ENCODE data around the gene POGLUT2. TPM values are rescaled to one million over a fixed set of nuclear protein-coding genes. Genes with fewer than 3 reads are reported as not detected.
A peak's percentile ranks its signal among the peaks of the same experiment; 100 is the strongest.
"Not testable (repeated sequence)": the region's sequence is repeated elsewhere in the genome, so short reads cannot be mapped to it uniquely, and the experiment has no call there.

POGLUT2 gene
- polyA plus RNA-seq, 1 of the 3 experiments (the other 2 are of a cell fraction): 10.2 TPM

GRCh38 chr13:102781591-102781990, 17.2 kb downstream of the POGLUT2 start:
- no peak for TF ChIP-seq GATA2 (CRISPR knock-in tag; IDR thresholded peaks at IDR 0.05)
- Histone ChIP-seq H2AFZ (ENCODE audit: low read depth) (no peak overlapping the region), H3K79me2 (ENCODE audit: insufficient read depth) (no peaks in the 10 kb centered on the region)

DNA sequence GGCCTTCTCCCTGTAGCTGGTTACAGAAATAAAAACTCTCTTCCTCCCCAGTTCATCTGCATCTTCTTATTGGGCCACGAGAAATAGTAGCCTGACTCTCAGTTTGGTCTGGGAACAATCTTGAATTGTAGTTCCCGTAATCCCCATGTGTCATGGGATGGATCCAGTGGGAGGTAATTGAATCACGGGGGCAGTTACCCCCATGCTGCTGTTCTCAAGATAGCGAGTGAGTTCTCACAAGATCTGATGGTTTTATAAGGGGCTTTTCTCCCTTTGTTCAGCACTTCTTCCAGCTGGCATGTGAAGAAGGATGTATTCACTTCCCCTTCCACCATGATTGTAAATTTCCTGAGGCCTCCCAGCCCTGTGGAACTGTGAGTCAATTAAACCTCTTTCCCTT, 18.1 kb downstream of the POGLUT2 start:
- H4K20me1 ChIP-seq (ENCODE audit: insufficient read depth); DNase-seq; H3K27me3 ChIP-seq (ENCODE audit: insufficient read depth); H3K27ac ChIP-seq (ENCODE audit: low read depth in 2 of 2, low read length in 1 of 2); CTCF ChIA-PET; H3F3A ChIP-seq (replicated peaks; ENCODE audit: insufficient read depth); H3K9ac ChIP-seq; H3K9me2 ChIP-seq; H2AFZ ChIP-seq (ENCODE audit: low read depth); H3K79me2 ChIP-seq (ENCODE audit: insufficient read depth); H3K9me3 ChIP-seq; POLR2A ChIA-PET; H3K4me1 ChIP-seq (ENCODE audit: control insufficient read depth in 1 of 2, insufficient read depth in 2 of 2, low read depth in 1 of 2, low read length in 1 of 2); H3K4me2 ChIP-seq; H3K4me3 ChIP-seq (ENCODE audit: low read depth in 2 of 2, low read length in 1 of 2): not testable (repeated sequence)
- H3K36me3 ChIP-seq (replicated peaks in 1 of 2; ENCODE audit: control insufficient read depth in 1 of 2, insufficient read depth in 2 of 2, low read length in 1 of 2): peaks cover 0 to 11% of the 10 kb centered on the region in 2 experiments
- WGBS (ENCODE audit: low lambda C conversion rate): 84% methylated on average over 4 of the region's 4 CpGs

More at GRCh38 chr13:102781591-102781990, 17.2 kb downstream of the POGLUT2 start:
- Histone ChIP-seq H3K27ac (ENCODE audit: low read depth in 2 of 2, low read length in 1 of 2) (no peak overlapping the region), H3K27me3 (ENCODE audit: insufficient read depth) (no peaks in the 10 kb centered on the region), H3K9ac (no peak overlapping the region), H3F3A (replicated peaks; ENCODE audit: insufficient read depth) (no peaks in the 10 kb centered on the region), H3K4me1 (ENCODE audit: control insufficient read depth in 1 of 2, insufficient read depth in 2 of 2, low read depth in 1 of 2, low read length in 1 of 2) (no peaks in the 10 kb centered on the region), H3K9me3 (no peaks in the 10 kb centered on the region), H3K4me3 (ENCODE audit: low read depth in 2 of 2, low read length in 1 of 2) (no peak overlapping the region), H3K4me2 (no peak overlapping the region), H4K20me1 (ENCODE audit: insufficient read depth) (no peaks in the 10 kb centered on the region), H3K36me3 (replicated peaks in 1 of 2; ENCODE audit: control insufficient read depth in 1 of 2, insufficient read depth in 2 of 2, low read length in 1 of 2) (peaks cover 0 to 17% of the 10 kb centered on the region in 2 experiments), H3K9me2 (no peaks in the 10 kb centered on the region)
- CTCF ChIA-PET: no interaction called here
- no peak for DNase-seq
- no CpG with 5 or more reads among the region's 1 CpG for WGBS (ENCODE audit: low lambda C conversion rate)
- POLR2A ChIA-PET: interaction anchor here (0.6 kb wide), 1 partner anchor 15 kb away, joined by 3 read pairs; no protein-coding TSS in a partner anchor

- ChIA-PET POLR2A (no interaction called here), CTCF (no interaction called here)
- Histone ChIP-seq H3K79me2 (ENCODE audit: insufficient read depth) (no peaks in the 10 kb centered on the region), H4K20me1 (ENCODE audit: insufficient read depth) (no peaks in the 10 kb centered on the region), H3K9ac (no peak overlapping the region), H2AFZ (ENCODE audit: low read depth) (no peak overlapping the region), H3K4me3 (ENCODE audit: low read depth in 2 of 2, low read length in 1 of 2) (no peak overlapping the region), H3K9me2 (no peaks in the 10 kb centered on the region), H3K27me3 (ENCODE audit: insufficient read depth) (no peaks in the 10 kb centered on the region), H3K4me2 (no peak overlapping the region), H3K9me3 (no peaks in the 10 kb centered on the region), H3F3A (replicated peaks; ENCODE audit: insufficient read depth) (peaks cover 5% of the 10 kb centered on the region), H3K36me3 (replicated peaks in 1 of 2; ENCODE audit: control insufficient read depth in 1 of 2, insufficient read depth in 2 of 2, low read length in 1 of 2) (peaks cover 0 to 6% of the 10 kb centered on the region in 2 experiments), H3K27ac (ENCODE audit: low read depth in 2 of 2, low read length in 1 of 2) (no peak overlapping the region), H3K4me1 (ENCODE audit: control insufficient read depth in 1 of 2, insufficient read depth in 2 of 2, low read depth in 1 of 2, low read length in 1 of 2) (no peaks in the 10 kb centered on the region)
- WGBS (ENCODE audit: low lambda C conversion rate): 89% methylated on average over 5 of the region's 5 CpGs
- peak; percentile 5 for DNase-seq
- TF ChIP-seq EZH2phosphoT487 (IDR thresholded peaks at IDR 0.05; ENCODE audit: borderline replicate concordance, low read depth) (no peak), RCOR1 (IDR thresholded peaks at IDR 0.05; ENCODE audit: low read length) (no peak), SIN3A (IDR thresholded peaks at IDR 0.05; ENCODE audit: borderline replicate concordance, low read depth, low read length) (no peak), MXI1 (IDR thresholded peaks at IDR 0.05; ENCODE audit: low read depth, low read length) (no peak), YY1 (IDR thresholded peaks at IDR 0.05; ENCODE audit: low read depth) (no peak), JUND (IDR thresholded peaks at IDR 0.05) (no peak), TCF12 (IDR thresholded peaks at IDR 0.05) (no peak), NRF1 (IDR thresholded peaks at IDR 0.05; ENCODE audit: low read depth, low read length) (no peak), RAD21 (IDR thresholded peaks at IDR 0.05; ENCODE audit: low read length) (no peak), EP300 (IDR thresholded peaks at IDR 0.05; ENCODE audit: borderline replicate concordance in 1 of 2, low read depth in 1 of 2, low read length in 1 of 2) (no peak), TAF1 (IDR thresholded peaks at IDR 0.05; ENCODE audit: borderline replicate concordance, low read depth, low read length) (no peak), RFX5 (IDR thresholded peaks at IDR 0.05; ENCODE audit: low read length) (no peak), ZBTB33 (IDR thresholded peaks at IDR 0.05; ENCODE audit: borderline replicate concordance, low read depth) (no peak), USF2 (IDR thresholded peaks at IDR 0.05; ENCODE audit: borderline replicate concordance, low read depth, low read length) (no peak), CHD2 (IDR thresholded peaks at IDR 0.05; ENCODE audit: low read length, partially characterized antibody) (no peak)
- TF ChIP-seq, protein P1, sequence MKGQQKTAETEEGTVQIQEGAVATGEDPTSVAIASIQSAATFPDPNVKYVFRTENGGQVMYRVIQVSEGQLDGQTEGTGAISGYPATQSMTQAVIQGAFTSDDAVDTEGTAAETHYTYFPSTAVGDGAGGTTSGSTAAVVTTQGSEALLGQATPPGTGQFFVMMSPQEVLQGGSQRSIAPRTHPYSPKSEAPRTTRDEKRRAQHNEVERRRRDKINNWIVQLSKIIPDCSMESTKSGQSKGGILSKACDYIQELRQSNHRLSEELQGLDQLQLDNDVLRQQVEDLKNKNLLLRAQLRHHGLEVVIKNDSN (IDR thresholded peaks at IDR 0.05; ENCODE audit: borderline replicate concordance, low read depth): no peak
These were observed 19.2 kb downstream of the POGLUT2 start for GRCh38 chr13:102779436-102780159.
